ENCODE results near the gene GLDN. TPM values are rescaled to one million over a fixed set of nuclear protein-coding genes. Genes with fewer than 3 reads are reported as not detected.

GLDN gene
- polyA plus RNA-seq, 1 of the 3 experiments (the other 2 are of a cell fraction): not detected

- TF ChIP-seq, protein P1, sequence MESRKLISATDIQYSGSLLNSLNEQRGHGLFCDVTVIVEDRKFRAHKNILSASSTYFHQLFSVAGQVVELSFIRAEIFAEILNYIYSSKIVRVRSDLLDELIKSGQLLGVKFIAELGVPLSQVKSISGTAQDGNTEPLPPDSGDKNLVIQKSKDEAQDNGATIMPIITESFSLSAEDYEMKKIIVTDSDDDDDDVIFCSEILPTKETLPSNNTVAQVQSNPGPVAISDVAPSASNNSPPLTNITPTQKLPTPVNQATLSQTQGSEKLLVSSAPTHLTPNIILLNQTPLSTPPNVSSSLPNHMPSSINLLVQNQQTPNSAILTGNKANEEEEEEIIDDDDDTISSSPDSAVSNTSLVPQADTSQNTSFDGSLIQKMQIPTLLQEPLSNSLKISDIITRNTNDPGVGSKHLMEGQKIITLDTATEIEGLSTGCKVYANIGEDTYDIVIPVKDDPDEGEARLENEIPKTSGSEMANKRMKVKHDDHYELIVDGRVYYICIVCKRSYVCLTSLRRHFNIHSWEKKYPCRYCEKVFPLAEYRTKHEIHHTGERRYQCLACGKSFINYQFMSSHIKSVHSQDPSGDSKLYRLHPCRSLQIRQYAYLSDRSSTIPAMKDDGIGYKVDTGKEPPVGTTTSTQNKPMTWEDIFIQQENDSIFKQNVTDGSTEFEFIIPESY (IDR thresholded peaks at IDR 0.05; ENCODE audit: borderline replicate concordance, low read depth): no peak
Measured at GRCh38 chr15:51388726-51389125, 47.3 kb downstream of the GLDN start (continued).

GRCh38 chr15:51390241-51390965, 48.9 kb downstream of the GLDN start:
- 44% methylated on average over 7 of the region's 7 CpGs for WGBS (ENCODE audit: low lambda C conversion rate)
- ChIA-PET CTCF (interaction anchor here (0.7 to 7.9 kb wide), 5 partner anchors 10 to 228 kb away, joined by 3 to 40 read pairs (median 4); no protein-coding TSS in a partner anchor), POLR2A (no interaction called here)

More at GRCh38 chr15:51390241-51390965, 48.9 kb downstream of the GLDN start:
- no peak overlapping the region for H2AFZ ChIP-seq (ENCODE audit: low read depth)
- H3K4me3 ChIP-seq (ENCODE audit: low read depth in 2 of 2, low read length in 1 of 2): no peak overlapping the region
- no peaks in the 10 kb centered on the region for H3K9me2 ChIP-seq
- no peaks in the 10 kb centered on the region for H3F3A ChIP-seq (replicated peaks; ENCODE audit: insufficient read depth)
- H3K79me2 ChIP-seq (ENCODE audit: insufficient read depth): no peaks in the 10 kb centered on the region
- H3K9ac ChIP-seq: no peak overlapping the region
- DNase-seq: no peak
- H3K4me2 ChIP-seq: no peak overlapping the region
- no peak overlapping the region for H3K27ac ChIP-seq (ENCODE audit: low read depth in 2 of 2, low read length in 1 of 2)
- TF ChIP-seq IRF3 (IDR thresholded peaks at IDR 0.05; ENCODE audit: low read depth, low read length) (no peak), TEAD4 (IDR thresholded peaks at IDR 0.05; ENCODE audit: borderline replicate concordance, insufficient read depth) (no peak), SMC3 (IDR thresholded peaks at IDR 0.05; ENCODE audit: low read depth, low read length) (no peak), TAF1 (IDR thresholded peaks at IDR 0.05; ENCODE audit: borderline replicate concordance, low read depth, low read length) (no peak), EP300 (IDR thresholded peaks at IDR 0.05; ENCODE audit: borderline replicate concordance in 1 of 2, low read depth in 1 of 2, low read length in 1 of 2) (no peak), NRF1 (IDR thresholded peaks at IDR 0.05; ENCODE audit: low read depth, low read length) (no peak), MEF2A (IDR thresholded peaks at IDR 0.05; ENCODE audit: borderline replicate concordance, low read depth) (no peak), FOXJ3 (CRISPR knock-in tag; IDR thresholded peaks at IDR 0.05) (no peak), CTCF (IDR thresholded peaks at IDR 0.05) (no peak), JUND (IDR thresholded peaks at IDR 0.05) (no peak), ELF1 (IDR thresholded peaks at IDR 0.05) (no peak), FOSL2 (IDR thresholded peaks at IDR 0.05; ENCODE audit: borderline replicate concordance, low read depth) (no peak), RCOR1 (IDR thresholded peaks at IDR 0.05; ENCODE audit: low read length) (no peak), YY1 (IDR thresholded peaks at IDR 0.05; ENCODE audit: low read depth) (no peak)
- TF ChIP-seq, protein P2, sequence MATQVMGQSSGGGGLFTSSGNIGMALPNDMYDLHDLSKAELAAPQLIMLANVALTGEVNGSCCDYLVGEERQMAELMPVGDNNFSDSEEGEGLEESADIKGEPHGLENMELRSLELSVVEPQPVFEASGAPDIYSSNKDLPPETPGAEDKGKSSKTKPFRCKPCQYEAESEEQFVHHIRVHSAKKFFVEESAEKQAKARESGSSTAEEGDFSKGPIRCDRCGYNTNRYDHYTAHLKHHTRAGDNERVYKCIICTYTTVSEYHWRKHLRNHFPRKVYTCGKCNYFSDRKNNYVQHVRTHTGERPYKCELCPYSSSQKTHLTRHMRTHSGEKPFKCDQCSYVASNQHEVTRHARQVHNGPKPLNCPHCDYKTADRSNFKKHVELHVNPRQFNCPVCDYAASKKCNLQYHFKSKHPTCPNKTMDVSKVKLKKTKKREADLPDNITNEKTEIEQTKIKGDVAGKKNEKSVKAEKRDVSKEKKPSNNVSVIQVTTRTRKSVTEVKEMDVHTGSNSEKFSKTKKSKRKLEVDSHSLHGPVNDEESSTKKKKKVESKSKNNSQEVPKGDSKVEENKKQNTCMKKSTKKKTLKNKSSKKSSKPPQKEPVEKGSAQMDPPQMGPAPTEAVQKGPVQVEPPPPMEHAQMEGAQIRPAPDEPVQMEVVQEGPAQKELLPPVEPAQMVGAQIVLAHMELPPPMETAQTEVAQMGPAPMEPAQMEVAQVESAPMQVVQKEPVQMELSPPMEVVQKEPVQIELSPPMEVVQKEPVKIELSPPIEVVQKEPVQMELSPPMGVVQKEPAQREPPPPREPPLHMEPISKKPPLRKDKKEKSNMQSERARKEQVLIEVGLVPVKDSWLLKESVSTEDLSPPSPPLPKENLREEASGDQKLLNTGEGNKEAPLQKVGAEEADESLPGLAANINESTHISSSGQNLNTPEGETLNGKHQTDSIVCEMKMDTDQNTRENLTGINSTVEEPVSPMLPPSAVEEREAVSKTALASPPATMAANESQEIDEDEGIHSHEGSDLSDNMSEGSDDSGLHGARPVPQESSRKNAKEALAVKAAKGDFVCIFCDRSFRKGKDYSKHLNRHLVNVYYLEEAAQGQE (IDR thresholded peaks at IDR 0.05; ENCODE audit: low read depth, low read length): no peak
- TF ChIP-seq, protein P3, sequence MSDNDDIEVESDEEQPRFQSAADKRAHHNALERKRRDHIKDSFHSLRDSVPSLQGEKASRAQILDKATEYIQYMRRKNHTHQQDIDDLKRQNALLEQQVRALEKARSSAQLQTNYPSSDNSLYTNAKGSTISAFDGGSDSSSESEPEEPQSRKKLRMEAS (IDR thresholded peaks at IDR 0.05; ENCODE audit: low read depth): no peak
- TF ChIP-seq, protein P4, sequence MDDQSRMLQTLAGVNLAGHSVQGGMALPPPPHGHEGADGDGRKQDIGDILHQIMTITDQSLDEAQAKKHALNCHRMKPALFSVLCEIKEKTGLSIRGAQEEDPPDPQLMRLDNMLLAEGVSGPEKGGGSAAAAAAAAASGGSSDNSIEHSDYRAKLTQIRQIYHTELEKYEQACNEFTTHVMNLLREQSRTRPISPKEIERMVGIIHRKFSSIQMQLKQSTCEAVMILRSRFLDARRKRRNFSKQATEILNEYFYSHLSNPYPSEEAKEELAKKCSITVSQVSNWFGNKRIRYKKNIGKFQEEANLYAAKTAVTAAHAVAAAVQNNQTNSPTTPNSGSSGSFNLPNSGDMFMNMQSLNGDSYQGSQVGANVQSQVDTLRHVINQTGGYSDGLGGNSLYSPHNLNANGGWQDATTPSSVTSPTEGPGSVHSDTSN (IDR thresholded peaks at IDR 0.05): no peak
- TF ChIP-seq, protein P5, sequence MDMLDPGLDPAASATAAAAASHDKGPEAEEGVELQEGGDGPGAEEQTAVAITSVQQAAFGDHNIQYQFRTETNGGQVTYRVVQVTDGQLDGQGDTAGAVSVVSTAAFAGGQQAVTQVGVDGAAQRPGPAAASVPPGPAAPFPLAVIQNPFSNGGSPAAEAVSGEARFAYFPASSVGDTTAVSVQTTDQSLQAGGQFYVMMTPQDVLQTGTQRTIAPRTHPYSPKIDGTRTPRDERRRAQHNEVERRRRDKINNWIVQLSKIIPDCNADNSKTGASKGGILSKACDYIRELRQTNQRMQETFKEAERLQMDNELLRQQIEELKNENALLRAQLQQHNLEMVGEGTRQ (IDR thresholded peaks at IDR 0.05; ENCODE audit: borderline replicate concordance, low read depth, low read length): no peak
- peaks cover 0 to 6% of the 10 kb centered on the region in 2 experiments; a peak in 1 of 4 replicates for H3K4me1 ChIP-seq (ENCODE audit: control insufficient read depth in 1 of 2, insufficient read depth in 2 of 2, low read depth in 1 of 2, low read length in 1 of 2)
- H3K9me3 ChIP-seq: no peaks in the 10 kb centered on the region
- no peaks in the 10 kb centered on the region for H3K36me3 ChIP-seq (replicated peaks in 1 of 2; ENCODE audit: control insufficient read depth in 1 of 2, insufficient read depth in 2 of 2, low read length in 1 of 2)
- H3K27me3 ChIP-seq (ENCODE audit: insufficient read depth): no peaks in the 10 kb centered on the region; the same call in 1 of the 2 replicates
- H4K20me1 ChIP-seq (ENCODE audit: insufficient read depth): no peaks in the 10 kb centered on the region

Data from SK-N-SH (cell line).